ENCODE data around the gene ATRNL1. TPM values are rescaled to one million over a fixed set of nuclear protein-coding genes. Genes with fewer than 3 reads are reported as not detected.

Gene ATRNL1
- total RNA-seq, 1 experiment from 2014 or later: 0.12 TPM

- DNase-seq (ENCODE audit: low read depth): no peak
Observed at GRCh38 chr10:115884331-115884730, 791.2 kb downstream of the ATRNL1 start.

DNA sequence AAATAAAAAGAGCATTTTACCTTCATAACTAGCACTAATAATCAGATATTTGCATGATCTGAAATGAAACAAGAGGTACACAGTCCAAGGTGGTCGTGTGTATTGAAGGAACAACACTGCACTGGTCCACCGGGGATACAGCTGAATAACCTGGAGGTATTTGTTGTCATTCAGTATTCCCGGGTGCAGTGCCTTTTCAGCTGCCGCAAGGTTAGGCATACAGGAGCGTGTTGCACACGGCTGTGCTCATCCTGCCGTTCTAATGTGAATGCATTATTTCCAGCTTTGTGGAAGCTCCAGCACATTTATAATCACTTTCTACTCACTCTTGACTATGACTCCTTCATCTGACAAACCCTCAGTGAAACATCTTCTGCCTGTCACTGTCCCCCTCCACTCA lies 802.0 kb downstream of the ATRNL1 start:
- DNase-seq (ENCODE audit: low read depth): no peak

DNA sequence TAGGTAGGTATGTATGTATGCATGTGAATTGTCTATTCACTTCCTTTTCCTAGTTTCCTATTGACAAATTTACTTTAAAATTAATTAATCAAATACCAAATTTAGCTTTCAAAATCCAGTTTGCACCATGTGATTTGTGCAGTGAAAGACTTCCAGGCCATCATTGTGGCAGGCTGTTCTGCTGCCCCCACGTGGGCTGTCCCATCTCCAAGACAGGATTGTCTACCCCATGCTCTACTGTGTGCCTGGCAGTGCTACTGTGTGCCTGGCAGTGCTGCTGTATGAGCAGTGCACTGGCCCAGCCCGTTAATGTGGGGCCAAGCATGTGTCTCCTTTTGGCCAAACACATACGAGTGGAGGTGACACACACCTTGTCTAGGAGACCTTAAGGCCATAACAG lies 805.1 kb downstream of the ATRNL1 start:
- no peak for DNase-seq (ENCODE audit: low read depth)

- no peak for DNase-seq (ENCODE audit: low read depth)
Observed at GRCh38 chr10:115902596-115902995, 809.4 kb downstream of the ATRNL1 start.

DNA sequence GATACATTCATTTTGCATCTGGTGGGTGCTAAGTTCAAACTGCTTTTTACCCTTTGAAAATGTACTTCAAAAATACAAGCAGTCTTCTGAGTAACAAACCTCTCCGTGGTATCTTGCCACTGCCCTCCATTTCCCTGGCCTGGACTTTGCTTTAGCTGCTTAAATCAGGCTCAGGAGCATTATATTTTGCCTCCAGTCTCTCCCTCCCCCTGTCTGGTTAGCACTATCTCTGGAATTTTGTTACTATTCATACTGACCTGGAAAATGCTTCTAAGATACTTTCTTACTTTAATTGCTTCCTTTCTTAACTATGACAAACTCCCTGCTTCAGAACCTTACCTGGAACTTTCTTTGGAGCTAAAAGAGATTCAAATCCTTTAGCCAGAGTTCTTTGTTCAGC lies 810.0 kb downstream of the ATRNL1 start:
- no peak for DNase-seq (ENCODE audit: low read depth)

DNA sequence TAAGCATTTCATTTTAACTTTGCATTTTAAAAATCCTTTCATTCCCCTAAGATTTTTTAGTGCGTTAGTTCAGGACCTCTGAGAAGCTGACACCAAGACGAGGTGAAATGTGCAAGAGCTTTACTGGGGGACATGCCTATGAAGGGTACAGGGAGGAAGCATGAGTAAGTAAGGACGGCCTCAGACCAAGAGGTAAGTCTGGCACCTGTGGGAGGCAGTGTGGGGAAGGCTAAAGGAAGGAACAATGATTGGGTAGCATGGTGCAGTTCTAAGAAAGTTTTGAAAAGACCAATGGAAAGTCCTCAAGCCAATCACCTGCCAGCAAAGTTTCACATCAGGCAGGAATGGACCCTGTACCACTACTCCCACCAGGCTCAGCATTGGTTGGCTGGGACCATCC lies 810.7 kb downstream of the ATRNL1 start:
- DNase-seq (ENCODE audit: low read depth): no peak

DNA sequence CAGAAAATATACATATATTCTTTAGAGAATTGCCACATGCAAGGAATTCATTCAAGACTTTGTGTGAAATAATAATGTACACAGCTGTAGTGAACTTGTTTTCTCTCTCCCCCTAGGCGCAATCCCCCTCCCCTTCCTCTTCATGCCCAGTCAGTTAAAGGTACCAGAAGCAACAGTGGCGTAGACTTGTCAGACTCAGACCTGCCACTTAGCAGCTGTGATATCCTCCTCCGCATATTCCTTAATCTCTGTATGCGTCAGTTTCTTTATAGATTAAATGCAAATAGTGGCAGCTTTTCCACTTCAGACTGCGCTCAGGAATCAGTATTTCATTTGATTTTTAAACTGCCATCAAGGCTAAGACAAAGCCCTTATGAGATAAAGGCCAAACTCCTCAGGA lies 815.9 kb downstream of the ATRNL1 start:
- no peak for DNase-seq (ENCODE audit: low read depth)

DNA sequence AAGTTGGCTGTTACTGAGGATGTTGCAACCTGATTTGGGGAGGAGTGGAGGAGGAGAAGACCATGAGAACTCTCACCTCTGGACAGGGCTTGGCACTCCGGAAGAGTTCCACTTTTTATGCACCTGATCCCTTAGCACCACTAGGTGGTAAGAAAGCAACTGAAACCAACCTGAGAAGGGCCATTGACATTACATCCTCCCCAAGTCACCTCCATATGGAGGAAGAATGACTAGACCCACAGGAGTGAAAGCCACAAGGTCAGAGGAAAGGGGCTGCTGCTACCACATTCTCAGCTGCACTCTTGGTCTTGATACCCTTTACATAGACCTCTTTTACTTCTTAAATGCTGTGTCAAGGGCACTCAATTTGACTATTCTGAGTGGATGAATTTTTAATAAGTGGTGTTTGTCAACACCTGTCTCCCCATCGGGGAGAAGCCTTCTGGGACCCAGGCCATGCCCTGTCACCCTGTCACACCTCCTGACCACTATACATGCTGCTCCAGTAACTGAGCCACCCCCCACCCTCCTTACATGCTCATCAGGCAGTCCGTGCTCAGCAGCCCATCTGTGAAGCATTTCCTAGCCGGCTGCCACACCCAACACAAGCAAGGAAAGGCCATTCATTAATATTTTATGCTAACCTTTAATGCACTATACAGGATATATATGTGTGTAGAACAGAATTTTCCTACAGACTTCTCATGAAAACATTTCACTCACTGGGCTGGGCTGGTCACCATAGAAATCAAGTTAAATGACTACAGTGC lies 817.0 kb downstream of the ATRNL1 start:
- no peak for DNase-seq (ENCODE audit: low read depth)

- DNase-seq (ENCODE audit: low read depth): no peak
Observed at GRCh38 chr10:115914475-115914874, 821.3 kb downstream of the ATRNL1 start.

DNA sequence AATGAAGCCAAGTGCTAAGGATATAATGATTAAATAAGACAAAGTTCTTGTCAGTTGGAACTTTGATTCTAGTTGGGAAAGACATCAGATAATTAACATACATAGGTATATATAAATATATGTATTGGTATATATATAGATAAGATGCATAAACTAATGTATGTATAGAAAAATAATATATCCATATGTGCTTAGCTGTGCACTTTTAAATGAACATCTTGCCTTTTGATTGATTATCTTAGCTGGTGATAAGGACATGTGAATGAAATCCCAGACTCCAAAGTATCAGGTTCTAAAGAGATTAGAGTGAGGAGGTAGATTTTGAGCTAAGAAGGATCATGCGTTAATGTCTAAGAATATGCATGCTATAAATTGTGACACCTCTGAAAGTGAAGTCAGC lies 822.3 kb downstream of the ATRNL1 start:
- no peak for DNase-seq (ENCODE audit: low read depth)

DNA sequence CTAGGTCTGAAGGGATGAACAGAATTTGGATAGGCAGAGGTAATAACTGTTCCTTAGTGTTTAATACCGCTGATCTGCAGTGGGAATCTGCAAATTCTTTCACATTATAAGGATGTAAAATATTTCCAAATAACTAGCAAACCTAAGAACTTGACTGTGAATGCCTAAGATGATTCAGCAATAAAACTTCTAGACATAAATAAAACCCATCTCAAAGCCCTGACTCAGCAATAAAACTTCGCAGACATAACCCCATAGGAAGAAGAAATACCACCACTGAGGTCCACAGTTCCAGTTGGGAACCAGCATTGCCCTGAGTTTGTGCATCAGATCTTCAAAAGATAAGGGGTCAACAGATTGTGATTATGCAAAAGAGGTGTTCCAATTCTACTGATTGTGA lies 825.6 kb downstream of the ATRNL1 start:
- no peak for DNase-seq (ENCODE audit: low read depth)

GRCh38 chr10:115921795-115922194 lies 828.6 kb downstream of the ATRNL1 start:
- DNase-seq (ENCODE audit: low read depth): peak; percentile 2

GRCh38 chr10:115931309-115931708 lies 838.1 kb downstream of the ATRNL1 start:
- DNase-seq (ENCODE audit: low read depth): no peak

GRCh38 chr10:115932099-115932498 lies 838.9 kb downstream of the ATRNL1 start:
- DNase-seq (ENCODE audit: low read depth): no peak

- DNase-seq (ENCODE audit: low read depth): no peak
Observed at GRCh38 chr10:115933098-115933497, 839.9 kb downstream of the ATRNL1 start.

GRCh38 chr10:115935731-115936130 lies 842.6 kb downstream of the ATRNL1 start:
- no peak for DNase-seq (ENCODE audit: low read depth)

GRCh38 chr10:115936926-115937767 lies 844.0 kb downstream of the ATRNL1 start:
- DNase-seq (ENCODE audit: low read depth): no peak

- no peak for DNase-seq (ENCODE audit: low read depth)
Observed at GRCh38 chr10:115937768-115938056, 844.5 kb downstream of the ATRNL1 start.

- DNase-seq (ENCODE audit: low read depth): no peak
Observed at GRCh38 chr10:115939101-115939854, 846.1 kb downstream of the ATRNL1 start.

DNA sequence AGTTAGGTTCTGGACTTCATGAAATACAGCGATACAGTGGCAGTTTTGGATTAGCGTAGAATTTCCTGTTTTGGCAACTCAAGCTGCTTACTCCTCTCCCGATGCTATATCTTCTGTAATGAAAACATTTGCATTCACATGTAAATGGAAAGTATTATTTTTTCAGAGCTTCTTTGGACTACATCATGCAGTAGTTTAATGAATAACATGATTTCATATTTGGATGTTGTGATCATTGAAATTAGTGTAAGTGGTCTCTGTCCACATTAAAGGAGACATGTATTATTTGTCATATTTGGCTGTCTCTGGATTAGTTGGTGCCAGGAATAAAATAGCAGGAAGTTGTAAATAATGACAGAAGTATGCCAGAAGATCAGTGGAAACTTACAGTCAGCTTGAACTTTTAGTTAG lies 848.2 kb downstream of the ATRNL1 start:
- no peak for DNase-seq (ENCODE audit: low read depth)

GRCh38 chr10:115942101-115942500 lies 848.9 kb downstream of the ATRNL1 start:
- no peak for DNase-seq (ENCODE audit: low read depth)

GRCh38 chr10:115944538-115944937 lies 851.4 kb downstream of the ATRNL1 start:
- DNase-seq (ENCODE audit: low read depth): no peak
